Loucy (cell line): ENCODE data around the gene ERAL1.

Source experiments
- H2AFZ ChIP-seq: fragments of 200-600 bp; sonication (generic); 2 replicates; pipeline ENCODE4 v1.6.0; 2016; ENCODE audit warnings: antibody characterized with exemption, mild to moderate bottlenecking, low read length, moderate library complexity
- H3F3A ChIP-seq: fragments of 200-600 bp; 2 replicates; pipeline ENCODE4 v1.6.0; 2016; ENCODE audit warnings: antibody characterized with exemption, low read depth, mild to moderate bottlenecking
- H3K27me3 ChIP-seq: fragments of 200-600 bp; sonication (generic); 2 replicates; pipeline ENCODE4 v1.6.1; 2014; ENCODE audit warnings: low read length, mild to moderate bottlenecking; ENCODE audit not compliant: insufficient read depth, poor library complexity, severe bottlenecking
- H3K36me3 ChIP-seq: fragments of 200-600 bp; sonication (generic); 2 replicates; pipeline ENCODE4 v1.6.1; 2016; ENCODE audit warnings: low read length; ENCODE audit not compliant: insufficient read depth
- H3K4me1 ChIP-seq: fragments of 200-600 bp; sonication (generic); 2 replicates; pipeline ENCODE4 v1.5.1; 2014; ENCODE audit warnings: low read length, mild to moderate bottlenecking; ENCODE audit not compliant: insufficient read depth, poor library complexity, severe bottlenecking
- H3K4me2 ChIP-seq: fragments of 200-600 bp; sonication (generic); 2 replicates; pipeline ENCODE4 v1.6.0; 2014; ENCODE audit warnings: antibody characterized with exemption, low read length, low read depth, mild to moderate bottlenecking; ENCODE audit not compliant: poor library complexity, severe bottlenecking
- H3K4me3 ChIP-seq: fragments of 200-600 bp; sonication (generic); 2 replicates; pipeline ENCODE4 v1.5.1; 2014; ENCODE audit warnings: low read length, mild to moderate bottlenecking, mixed read lengths; ENCODE audit not compliant: poor library complexity, severe bottlenecking
- H3K79me2 ChIP-seq: fragments of 200-600 bp; sonication (generic); 2 replicates; pipeline ENCODE4 v1.6.1; 2014; ENCODE audit warnings: low read length; ENCODE audit not compliant: insufficient read depth
- H3K9ac ChIP-seq: fragments of 200-600 bp; sonication (generic); 2 replicates; pipeline ENCODE4 v1.6.0; 2014; ENCODE audit warnings: mild to moderate bottlenecking, low read depth, low read length, moderate library complexity; ENCODE audit not compliant: poor library complexity, severe bottlenecking
- H3K9me2 ChIP-seq: fragments of 200-600 bp; sonication (generic); replicated peaks from 2 replicates; pipeline ENCODE4 v1.6.1; 2016; ENCODE audit warnings: low read depth, low read length, mixed read lengths
- H3K9me3 ChIP-seq: fragments of 200-600 bp; sonication (generic); 2 replicates; pipeline ENCODE4 v1.6.1; 2014; ENCODE audit warnings: mild to moderate bottlenecking, antibody characterized with exemption, low read length, low read depth; ENCODE audit not compliant: insufficient read depth
- H4K20me1 ChIP-seq: fragments of 200-600 bp; sonication (generic); 2 replicates; pipeline ENCODE4 v1.6.0; 2014; ENCODE audit warnings: antibody characterized with exemption, low read length, mild to moderate bottlenecking; ENCODE audit not compliant: insufficient read depth, poor library complexity, severe bottlenecking
- EZH2phosphoT487 ChIP-seq: fragments of 200-600 bp; IDR thresholded peaks from 2 replicates; pipeline ENCODE4 v1.6.1; 2018; ENCODE audit warnings: antibody characterized with exemption, mild to moderate bottlenecking, moderate library complexity, borderline replicate concordance
- TF ChIP-seq, protein P1 (sequence below): fragments of 200-600 bp; sonication (generic); conservative IDR thresholded peaks from 2 replicates; pipeline ENCODE4 v1.5.1; 2014; ENCODE audit warnings: mild to moderate bottlenecking, antibody characterized with exemption, low read length

The ERAL1 gene

DNA sequence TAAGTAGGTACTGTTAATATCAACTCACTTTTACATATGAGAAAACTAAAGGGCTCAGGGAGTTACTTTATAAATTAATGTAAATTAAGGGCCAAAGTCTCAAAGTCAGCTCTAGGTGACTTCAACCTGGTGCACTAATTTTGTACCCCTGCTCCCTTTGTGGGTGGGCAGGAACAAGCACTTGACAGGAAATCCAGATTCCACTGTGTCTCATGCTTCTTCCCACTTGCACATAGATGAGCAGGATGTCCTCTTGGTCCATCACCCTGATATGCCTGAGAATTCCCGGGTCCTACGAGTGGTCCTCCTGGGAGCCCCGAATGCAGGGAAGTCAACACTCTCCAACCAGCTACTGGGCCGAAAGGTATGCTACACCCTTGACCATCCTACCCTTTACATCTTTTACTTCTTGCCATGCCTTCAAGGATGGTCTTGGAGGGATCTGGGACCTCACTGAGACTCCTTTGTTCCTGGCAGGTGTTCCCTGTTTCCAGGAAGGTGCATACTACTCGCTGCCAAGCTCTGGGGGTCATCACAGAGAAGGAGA is 1.3 kb downstream of the ERAL1 start:
- no peak overlapping the region for H2AFZ ChIP-seq
- no peaks in the 10 kb centered on the region for H3K27me3 ChIP-seq
- H3K79me2 ChIP-seq, result peaks cover 16% of the 10 kb centered on the region
- H3K36me3 ChIP-seq, result peaks cover 17% of the 10 kb centered on the region; the same call in 1 of the 2 replicates
- no peaks in the 10 kb centered on the region for H3F3A ChIP-seq
- peak overlapping the region; percentile 90 for H3K4me3 ChIP-seq
- no peaks in the 10 kb centered on the region for H3K9me2 ChIP-seq
- peaks cover 3% of the 10 kb centered on the region for H3K4me1 ChIP-seq
- H4K20me1 ChIP-seq, result peaks cover 4% of the 10 kb centered on the region
- no peaks in the 10 kb centered on the region for H3K9me3 ChIP-seq
- H3K4me2 ChIP-seq, result peak overlapping the region; percentile 79
- no peak overlapping the region for H3K9ac ChIP-seq
- TF ChIP-seq, protein P1, sequence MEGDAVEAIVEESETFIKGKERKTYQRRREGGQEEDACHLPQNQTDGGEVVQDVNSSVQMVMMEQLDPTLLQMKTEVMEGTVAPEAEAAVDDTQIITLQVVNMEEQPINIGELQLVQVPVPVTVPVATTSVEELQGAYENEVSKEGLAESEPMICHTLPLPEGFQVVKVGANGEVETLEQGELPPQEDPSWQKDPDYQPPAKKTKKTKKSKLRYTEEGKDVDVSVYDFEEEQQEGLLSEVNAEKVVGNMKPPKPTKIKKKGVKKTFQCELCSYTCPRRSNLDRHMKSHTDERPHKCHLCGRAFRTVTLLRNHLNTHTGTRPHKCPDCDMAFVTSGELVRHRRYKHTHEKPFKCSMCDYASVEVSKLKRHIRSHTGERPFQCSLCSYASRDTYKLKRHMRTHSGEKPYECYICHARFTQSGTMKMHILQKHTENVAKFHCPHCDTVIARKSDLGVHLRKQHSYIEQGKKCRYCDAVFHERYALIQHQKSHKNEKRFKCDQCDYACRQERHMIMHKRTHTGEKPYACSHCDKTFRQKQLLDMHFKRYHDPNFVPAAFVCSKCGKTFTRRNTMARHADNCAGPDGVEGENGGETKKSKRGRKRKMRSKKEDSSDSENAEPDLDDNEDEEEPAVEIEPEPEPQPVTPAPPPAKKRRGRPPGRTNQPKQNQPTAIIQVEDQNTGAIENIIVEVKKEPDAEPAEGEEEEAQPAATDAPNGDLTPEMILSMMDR, result no peak
- TF ChIP-seq EZH2phosphoT487, result no peak

DNA sequence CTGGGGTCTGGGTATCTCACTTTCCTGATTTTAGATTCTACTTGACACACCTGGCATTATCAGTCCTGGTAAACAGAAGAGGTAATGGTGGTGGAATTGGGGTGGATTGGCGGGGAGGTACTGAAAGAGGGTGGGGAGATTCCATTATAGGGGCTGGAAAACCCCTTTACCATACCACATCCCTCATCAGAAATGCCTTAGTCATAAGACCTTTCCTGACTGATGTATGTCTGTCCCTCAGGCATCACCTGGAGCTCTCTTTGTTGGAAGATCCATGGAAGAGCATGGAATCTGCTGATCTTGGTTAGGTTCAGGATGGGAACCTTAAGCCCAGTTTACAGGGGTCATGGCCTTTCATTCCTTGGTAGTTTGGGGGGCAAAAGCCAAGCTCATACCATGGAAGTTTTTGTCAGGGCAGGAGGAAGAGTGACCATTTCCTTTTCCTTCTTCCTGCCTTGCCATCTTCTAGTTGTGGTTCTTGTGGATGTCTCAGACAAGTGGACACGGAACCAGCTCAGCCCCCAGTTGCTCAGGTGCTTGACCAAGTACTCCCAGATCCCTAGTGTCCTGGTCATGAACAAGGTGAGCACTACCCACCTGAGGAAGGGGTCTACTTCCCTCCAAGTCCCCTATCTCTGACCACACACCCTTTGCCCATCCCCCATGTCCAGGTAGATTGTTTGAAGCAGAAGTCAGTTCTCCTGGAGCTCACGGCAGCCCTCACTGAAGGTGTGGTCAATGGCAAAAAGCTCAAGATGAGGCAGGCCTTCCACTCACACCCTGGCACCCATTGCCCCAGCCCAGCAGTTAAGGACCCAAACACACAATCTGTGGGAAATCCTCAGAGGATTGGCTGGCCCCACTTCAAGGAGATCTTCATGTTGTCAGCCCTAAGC is 3.3 kb downstream of the ERAL1 start:
- Histone ChIP-seq H3K9me3 (no peaks in the 10 kb centered on the region), H4K20me1 (peaks cover 4% of the 10 kb centered on the region), H3K9me2 (no peaks in the 10 kb centered on the region), H3F3A (no peaks in the 10 kb centered on the region), H3K9ac (no peak overlapping the region), H3K36me3 (peaks cover 17% of the 10 kb centered on the region; the same call in 1 of the 2 replicates), H3K4me1 (peaks cover 3% of the 10 kb centered on the region), H2AFZ (no peak overlapping the region), H3K79me2 (peaks cover 16% of the 10 kb centered on the region), H3K4me2 (no peak overlapping the region), H3K27me3 (no peaks in the 10 kb centered on the region), H3K4me3 (no peak overlapping the region)
- no peak for TF ChIP-seq EZH2phosphoT487
- TF ChIP-seq, protein P1, result no peak

DNA sequence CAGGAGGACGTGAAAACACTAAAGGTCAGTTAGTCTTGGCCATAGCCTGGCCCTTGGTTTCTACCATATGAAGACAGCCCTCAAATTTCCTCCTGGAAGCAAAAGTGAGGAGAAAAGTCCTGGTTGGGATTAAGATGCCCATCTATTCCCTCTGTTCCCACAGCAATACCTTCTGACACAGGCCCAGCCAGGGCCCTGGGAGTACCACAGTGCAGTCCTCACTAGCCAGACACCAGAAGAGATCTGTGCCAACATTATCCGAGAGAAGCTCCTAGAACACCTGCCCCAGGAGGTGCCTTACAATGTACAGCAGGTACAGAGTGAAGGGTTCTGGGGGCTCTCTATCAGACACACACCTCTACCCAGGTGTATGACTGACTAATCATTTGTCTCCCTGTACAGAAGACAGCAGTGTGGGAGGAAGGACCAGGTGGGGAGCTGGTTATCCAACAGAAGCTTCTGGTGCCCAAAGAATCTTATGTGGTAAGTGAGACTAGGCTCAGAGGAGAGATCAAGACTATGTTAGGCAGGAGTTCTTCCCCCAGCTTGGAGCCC is 4.1 kb downstream of the ERAL1 start:
- no peaks in the 10 kb centered on the region for H3K9me2 ChIP-seq
- TF ChIP-seq, protein P1, result no peak
- TF ChIP-seq EZH2phosphoT487, result no peak
- peaks cover 16% of the 10 kb centered on the region for H3K79me2 ChIP-seq
- no peak overlapping the region for H3K9ac ChIP-seq
- peaks cover 17% of the 10 kb centered on the region; the same call in 1 of the 2 replicates for H3K36me3 ChIP-seq
- peaks cover 3% of the 10 kb centered on the region for H3K4me1 ChIP-seq
- H3F3A ChIP-seq, result no peaks in the 10 kb centered on the region
- H2AFZ ChIP-seq, result no peak overlapping the region
- H3K4me2 ChIP-seq, result no peak overlapping the region
- H4K20me1 ChIP-seq, result peaks cover 4% of the 10 kb centered on the region
- H3K4me3 ChIP-seq, result no peak overlapping the region
- H3K9me3 ChIP-seq, result no peaks in the 10 kb centered on the region
- no peaks in the 10 kb centered on the region for H3K27me3 ChIP-seq
